DOHH2 (cell line): ENCODE measurements around the gene MAPK12.

ENCODE experiments used
- H3F3A ChIP-seq: fragments of 200-600 bp; sonication (generic), shearing (Covaris generic); 2 replicates; pipeline ENCODE4 v1.6.0; 2016; ENCODE audit warnings: antibody characterized with exemption, mild to moderate bottlenecking; ENCODE audit not compliant: control insufficient read depth, insufficient read depth
- H3K27ac ChIP-seq: fragments of 200-600 bp; sonication (generic); 2 replicates; pipeline ENCODE4 v1.5.1; 2014; ENCODE audit warnings: low read depth, mild to moderate bottlenecking, low read length, moderate library complexity
- H3K27me3 ChIP-seq: fragments of 200-600 bp; sonication (generic); 2 replicates; pipeline ENCODE4 v1.6.1; 2014; ENCODE audit warnings: mild to moderate bottlenecking, low read length, mixed read lengths; ENCODE audit not compliant: control insufficient read depth
- H3K36me3 ChIP-seq: fragments of 200-600 bp; sonication (generic); 2 replicates; pipeline ENCODE4 v1.6.1; 2014; ENCODE audit warnings: mild to moderate bottlenecking, low read length, moderate library complexity, mixed read lengths; ENCODE audit not compliant: control insufficient read depth
- H3K4me1 ChIP-seq: fragments of 200-600 bp; sonication (generic); 2 replicates; pipeline ENCODE4 v1.6.1; 2014; ENCODE audit warnings: mild to moderate bottlenecking, low read length, mixed read lengths; ENCODE audit not compliant: control insufficient read depth
- H3K4me2 ChIP-seq: fragments of 200-600 bp; sonication (generic); 2 replicates; pipeline ENCODE4 v1.6.0; 2014; ENCODE audit warnings: mild to moderate bottlenecking, low read length, moderate library complexity
- H3K4me3 ChIP-seq: fragments of 200-600 bp; sonication (generic); 2 replicates; pipeline ENCODE4 v1.5.1; 2014; ENCODE audit warnings: mild to moderate bottlenecking, low read length, mixed read lengths
- H3K79me2 ChIP-seq: fragments of 200-600 bp; sonication (generic); 2 replicates; pipeline ENCODE4 v1.6.1; 2014; ENCODE audit warnings: mild to moderate bottlenecking, low read length, mixed read lengths; ENCODE audit not compliant: control insufficient read depth
- H3K9me2 ChIP-seq: fragments of 200-600 bp; sonication (generic); replicated peaks from 2 replicates; pipeline ENCODE4 v1.6.1; 2014; ENCODE audit warnings: mild to moderate bottlenecking, low read length, mixed read lengths; ENCODE audit not compliant: control insufficient read depth
- H3K9me3 ChIP-seq: fragments of 200-600 bp; sonication (generic); 2 replicates; pipeline ENCODE4 v1.6.1; 2014; ENCODE audit warnings: antibody characterized with exemption, low read length, mixed read lengths; ENCODE audit not compliant: control insufficient read depth, insufficient read depth
- H4K20me1 ChIP-seq: fragments of 200-600 bp; sonication (generic); 2 replicates; pipeline ENCODE4 v1.6.0; 2014; ENCODE audit warnings: low read depth, mild to moderate bottlenecking, antibody characterized with exemption, low read length, moderate library complexity; ENCODE audit not compliant: control insufficient read depth, insufficient read depth
- CTCF ChIP-seq: fragments of 200-600 bp; sonication (generic); IDR thresholded peaks from one replicate; pipeline ENCODE4 v1.5.1; 2014; ENCODE audit warnings: antibody characterized with exemption, mild to moderate bottlenecking, low read depth, low read length; ENCODE audit not compliant: poor library complexity, severe bottlenecking
- EZH2phosphoT487 ChIP-seq: fragments of 200-600 bp; sonication (generic); IDR thresholded peaks from 2 replicates; pipeline ENCODE4 v1.6.1; 2017; ENCODE audit warnings: borderline replicate concordance, mild to moderate bottlenecking, antibody characterized with exemption, low read length, moderate library complexity, mixed read lengths

Gene MAPK12

GRCh38 chr22:50261615-50262459, at the start of gene MAPK12:
MAPK12 (minus strand) TSS chr22:50261683; CDS start chr22:50261509, 174 bp downstream.
- Histone ChIP-seq H4K20me1 (0 out of 2 replicates have a peak, but pooled peaks cover 3% of the 10 kb centered on the region), H3K27ac (peak within 1 kb of the TSS; percentile 17; the same call in 1 of the 2 replicates), H3K9me3 (no peaks in the 10 kb centered on the region), H3K4me2 (peak within 1 kb of the TSS; percentile 94), H3F3A (no peaks in the 10 kb centered on the region), H3K4me1 (peaks cover 27% of the 10 kb centered on the region), H3K9me2 (no peaks in the 10 kb centered on the region), H3K36me3 (peaks cover 25% of the 10 kb centered on the region), H3K79me2 (peaks cover 31% of the 10 kb centered on the region), H3K4me3 (peak within 1 kb of the TSS; percentile 94), H3K27me3 (no peaks in the 10 kb centered on the region)
- no peak for TF ChIP-seq EZH2phosphoT487

DNA sequence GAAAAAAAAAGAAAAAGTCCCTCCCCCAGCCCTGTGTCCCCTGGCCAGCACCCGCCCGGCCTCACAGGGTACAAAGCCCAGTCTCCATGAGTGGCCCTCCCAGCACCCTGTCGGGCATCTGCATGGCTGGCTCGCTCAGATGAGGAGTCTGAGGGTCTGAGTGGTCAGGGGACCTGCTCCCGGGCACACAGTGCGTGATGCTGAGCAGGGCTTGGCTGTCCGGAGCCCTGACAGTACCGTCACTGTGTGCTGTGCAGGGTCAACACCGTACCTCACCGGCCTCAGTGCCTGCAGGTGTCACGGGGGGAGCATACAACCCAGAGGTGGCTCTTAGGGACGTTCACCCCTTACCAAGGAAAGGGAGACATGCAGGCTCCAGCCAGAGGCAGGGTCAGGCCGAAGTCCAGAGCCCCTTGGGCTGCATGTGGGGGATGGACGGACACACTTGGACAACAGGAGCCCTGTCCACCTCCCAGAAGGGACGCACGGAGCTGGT, 49.5 kb upstream of the MAPK12 start:
- H3K27me3 ChIP-seq: no peaks in the 10 kb centered on the region
- H3K36me3 ChIP-seq: peaks cover 8% of the 10 kb centered on the region
- TF ChIP-seq EZH2phosphoT487 (no peak), CTCF (no peak)
- H3K9me2 ChIP-seq: no peaks in the 10 kb centered on the region
- H3K9me3 ChIP-seq: no peaks in the 10 kb centered on the region
- no peak overlapping the region for H3K4me2 ChIP-seq
- H4K20me1 ChIP-seq: no peaks in the 10 kb centered on the region
- no peak overlapping the region for H3K27ac ChIP-seq
- H3K4me1 ChIP-seq: peaks cover 76% of the 10 kb centered on the region
- H3K79me2 ChIP-seq: peaks cover 21% of the 10 kb centered on the region
- H3K4me3 ChIP-seq: no peak overlapping the region
- H3F3A ChIP-seq: peaks cover 28% of the 10 kb centered on the region

- Histone ChIP-seq H3K9me2 (no peaks in the 10 kb centered on the region), H3F3A (peaks cover 30% of the 10 kb centered on the region), H3K9me3 (no peaks in the 10 kb centered on the region), H4K20me1 (peaks cover 4% of the 10 kb centered on the region; the same call in 1 of the 2 replicates), H3K4me3 (no peak overlapping the region), H3K4me1 (peaks cover 76% of the 10 kb centered on the region), H3K36me3 (peaks cover 14% of the 10 kb centered on the region), H3K79me2 (peaks cover 29% of the 10 kb centered on the region), H3K27me3 (no peaks in the 10 kb centered on the region), H3K4me2 (no peak overlapping the region), H3K27ac (no peak overlapping the region)
- TF ChIP-seq CTCF (no peak), EZH2phosphoT487 (no peak)
These were observed 48.7 kb upstream of the MAPK12 start for GRCh38 chr22:50310031-50310722.
